ENCODE measurements around the gene TEX35.

TEX35 gene

DNA sequence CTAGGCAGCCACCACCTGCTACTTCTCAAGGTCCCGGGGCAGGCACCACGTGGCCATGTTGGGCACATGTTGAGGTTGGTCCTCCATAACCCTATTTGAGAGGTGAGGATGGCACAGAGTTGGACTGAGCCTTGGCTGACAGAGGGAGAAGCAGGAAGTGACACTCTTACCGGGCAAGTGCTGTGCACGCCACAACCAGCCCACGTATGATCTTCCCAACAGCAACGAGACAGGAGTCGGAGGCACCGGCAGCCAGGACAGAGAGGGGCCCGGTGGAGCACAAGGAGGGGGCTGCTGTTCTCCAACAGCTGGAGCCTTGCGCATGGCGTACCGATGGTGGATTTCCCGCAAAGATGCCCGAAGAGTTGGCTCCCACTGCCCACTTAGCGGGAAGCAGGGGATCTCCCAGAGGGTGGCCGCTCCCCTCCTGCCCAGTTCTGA, 19.6 kb upstream of the TEX35 start:
- in situ Hi-C loops (cut with MboI; ENCODE audit: low sequenced_read_pairs), result no loop called here

DNA sequence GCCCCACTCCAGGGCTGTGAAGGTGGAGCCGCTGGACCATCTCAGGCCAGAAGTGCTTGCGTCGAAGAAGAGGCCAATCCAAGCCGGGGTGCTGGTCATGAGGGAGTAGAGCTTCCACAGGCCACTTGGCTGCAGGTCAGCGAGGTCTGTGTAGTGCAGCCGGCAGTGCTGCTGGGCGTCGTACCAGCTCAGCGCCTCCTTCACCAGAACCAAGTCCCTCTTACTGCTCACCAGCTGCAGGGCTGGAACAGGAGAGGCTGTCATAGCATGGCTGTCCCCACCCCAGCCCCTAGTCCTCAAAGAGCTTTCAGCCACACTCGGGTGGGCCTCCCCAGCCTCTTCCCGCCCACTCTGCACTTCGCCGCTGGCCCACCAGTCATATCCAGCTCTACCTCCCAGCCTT, 18.3 kb upstream of the TEX35 start:
- in situ Hi-C loops (cut with MboI; ENCODE audit: low sequenced_read_pairs), result no loop called here

DNA sequence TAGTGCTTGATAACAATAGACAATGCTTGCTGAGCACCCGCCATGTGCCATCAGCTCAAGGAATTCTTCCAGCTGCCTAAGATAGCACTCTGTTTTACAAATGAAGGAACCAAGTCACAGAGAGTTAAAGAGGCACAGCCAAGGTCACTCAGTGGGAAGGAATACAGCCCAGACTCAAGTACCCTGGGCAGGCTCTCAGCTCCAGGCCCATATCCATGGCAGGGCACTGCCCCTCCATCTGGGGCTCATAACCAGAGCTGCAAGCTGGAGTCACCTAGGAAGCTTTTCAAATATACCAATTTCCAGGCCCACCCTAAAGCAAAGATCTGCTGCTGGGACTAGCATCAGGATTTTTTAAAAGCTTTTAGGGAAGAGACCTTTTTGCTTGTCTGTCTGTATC, 17.8 kb upstream of the TEX35 start:
- in situ Hi-C loops (cut with MboI; ENCODE audit: low sequenced_read_pairs), result no loop called here

DNA sequence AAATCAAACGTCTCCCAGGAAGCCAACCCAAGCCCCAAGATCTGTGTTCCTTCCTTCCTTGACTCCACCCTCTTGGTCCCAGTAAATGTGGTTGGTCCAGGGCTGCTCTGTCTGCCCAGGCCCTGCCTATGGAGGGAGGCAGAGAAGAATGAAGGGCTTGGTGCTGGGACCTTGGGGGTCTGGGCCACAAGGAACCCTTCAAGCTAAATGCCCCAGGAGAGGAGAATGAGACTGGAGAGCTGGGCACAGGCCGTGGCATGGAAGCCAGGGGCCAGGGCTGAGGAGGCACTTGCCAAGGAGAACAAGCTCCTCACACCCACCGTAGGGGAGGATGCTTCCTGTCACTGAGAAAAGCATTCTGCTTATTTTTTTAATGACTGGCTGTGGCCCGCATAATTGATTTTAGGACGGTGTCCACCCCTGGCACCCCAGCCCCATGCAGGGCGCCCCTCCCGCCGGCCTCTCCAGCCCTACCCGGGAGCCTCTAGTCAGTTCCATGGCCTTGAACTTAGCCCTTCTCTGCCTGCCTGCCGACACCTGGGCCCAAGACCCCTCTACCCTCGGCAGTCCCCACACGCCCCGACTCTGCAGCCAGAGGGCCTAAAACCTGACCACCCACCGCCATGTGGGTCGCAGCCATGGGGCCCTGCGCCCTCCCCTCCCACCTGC, 17.0 kb upstream of the TEX35 start:
- in situ Hi-C loops (cut with MboI; ENCODE audit: low sequenced_read_pairs), result no loop called here

DNA sequence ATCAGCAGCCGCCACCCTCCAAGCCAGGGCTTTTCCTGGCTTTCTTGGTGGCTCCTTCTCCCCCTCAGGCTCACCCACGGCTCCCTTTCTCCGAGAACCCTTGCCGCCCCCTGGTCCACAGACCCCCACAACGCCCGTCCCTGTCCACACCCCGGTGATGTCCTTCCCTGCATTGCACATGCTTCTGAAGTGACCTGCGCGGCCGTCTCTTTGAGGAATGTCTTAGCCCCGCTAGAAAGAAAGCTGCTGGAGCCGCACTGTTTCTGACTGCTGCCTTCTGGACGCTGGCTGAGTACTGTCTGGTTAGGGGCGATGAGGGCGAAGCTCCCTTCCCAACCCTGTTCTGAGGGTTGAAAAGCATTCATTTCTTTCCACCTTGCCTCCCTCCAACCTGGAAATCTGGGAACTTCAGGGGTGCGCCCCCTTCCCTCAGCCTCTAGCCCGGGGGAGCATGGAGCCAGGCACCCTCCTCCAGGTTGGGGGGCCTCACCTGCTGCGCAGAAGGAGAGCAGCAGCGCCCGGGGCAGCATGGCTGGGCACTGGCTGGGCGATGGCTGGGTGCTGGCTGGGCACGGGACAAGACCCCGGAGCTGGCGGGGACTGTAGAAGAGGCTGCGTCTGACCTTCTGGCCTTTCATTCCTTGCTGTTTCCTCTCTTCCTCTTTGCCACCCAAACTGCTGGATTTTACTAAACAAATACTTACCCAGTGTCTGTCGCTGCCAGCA, 16.3 kb upstream of the TEX35 start, which contains the start of gene CLEC20A:
Gene CLEC20A, minus strand, starts transcription at position 555 of the 726 bp plus-strand sequence. Its CDS starts 25 bp downstream, at position 530.
- in situ Hi-C loops (cut with MboI; ENCODE audit: low sequenced_read_pairs), result no loop called here

DNA sequence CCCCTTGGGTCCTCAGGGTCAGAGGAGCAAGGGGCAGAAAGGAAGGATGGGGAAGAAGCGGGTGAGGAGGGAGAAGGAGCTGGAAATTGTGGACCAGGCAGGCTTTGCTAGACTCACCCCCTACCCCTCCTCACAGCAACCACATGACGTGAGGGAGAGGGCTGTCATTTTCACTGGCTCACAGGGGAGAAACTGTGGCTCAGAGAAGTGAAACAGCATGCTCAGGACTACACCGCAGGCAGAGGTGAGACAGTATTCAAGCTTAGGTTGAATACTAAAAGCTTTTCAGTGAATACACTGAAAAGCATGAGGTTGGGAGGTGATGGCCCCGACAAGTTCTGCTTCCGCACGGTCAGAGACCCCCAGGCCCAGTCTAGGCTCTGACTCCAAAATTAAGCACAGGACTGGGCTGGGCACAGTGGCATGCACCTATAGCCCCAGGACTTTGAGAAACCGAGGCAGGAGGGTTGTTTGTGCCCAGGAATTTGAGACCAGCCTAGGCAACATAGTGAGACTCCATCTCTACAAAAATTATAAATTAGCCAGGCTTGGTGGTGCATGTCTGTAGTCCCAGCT, 14.9 kb upstream of the TEX35 start:
- in situ Hi-C loops (cut with MboI; ENCODE audit: low sequenced_read_pairs), result no loop called here

DNA sequence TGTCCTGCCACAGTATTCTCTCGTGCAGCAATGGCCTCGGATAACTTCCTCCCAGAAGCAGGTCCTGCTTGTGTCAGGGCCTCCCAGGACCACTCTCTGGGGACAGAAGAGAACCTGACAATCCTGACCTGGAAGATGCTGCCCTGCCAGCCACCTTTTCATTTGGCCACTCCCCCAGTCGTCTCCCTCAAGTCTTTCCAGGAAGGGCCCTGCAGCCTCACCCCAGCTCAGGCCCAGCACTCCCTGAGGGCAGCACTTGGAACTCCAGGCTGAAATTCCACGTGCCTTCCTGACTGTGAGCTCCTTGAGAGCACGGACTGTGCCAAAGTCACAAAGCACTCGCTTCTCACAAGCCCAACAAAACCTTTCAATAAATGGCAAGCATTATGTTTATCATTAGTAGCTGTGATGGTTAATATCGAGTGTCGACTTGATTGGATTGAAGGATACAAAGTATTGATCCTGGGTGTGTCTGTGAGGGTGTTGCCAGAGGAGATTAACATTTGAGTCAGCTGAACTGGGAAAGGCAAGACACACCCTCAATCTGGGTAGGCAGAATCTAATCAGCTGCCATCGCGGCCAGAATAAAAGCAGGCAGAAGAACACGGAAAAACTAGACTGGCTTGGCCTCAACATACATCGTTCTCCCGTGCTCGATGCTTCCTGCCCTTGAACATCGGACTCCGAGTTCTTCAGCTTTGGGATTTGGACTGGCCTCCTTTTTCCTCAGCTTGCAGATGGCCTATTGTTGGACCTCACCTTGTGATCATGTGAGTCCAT, 13.8 kb upstream of the TEX35 start:
- in situ Hi-C loops (cut with MboI; ENCODE audit: low sequenced_read_pairs), result no loop called here

DNA sequence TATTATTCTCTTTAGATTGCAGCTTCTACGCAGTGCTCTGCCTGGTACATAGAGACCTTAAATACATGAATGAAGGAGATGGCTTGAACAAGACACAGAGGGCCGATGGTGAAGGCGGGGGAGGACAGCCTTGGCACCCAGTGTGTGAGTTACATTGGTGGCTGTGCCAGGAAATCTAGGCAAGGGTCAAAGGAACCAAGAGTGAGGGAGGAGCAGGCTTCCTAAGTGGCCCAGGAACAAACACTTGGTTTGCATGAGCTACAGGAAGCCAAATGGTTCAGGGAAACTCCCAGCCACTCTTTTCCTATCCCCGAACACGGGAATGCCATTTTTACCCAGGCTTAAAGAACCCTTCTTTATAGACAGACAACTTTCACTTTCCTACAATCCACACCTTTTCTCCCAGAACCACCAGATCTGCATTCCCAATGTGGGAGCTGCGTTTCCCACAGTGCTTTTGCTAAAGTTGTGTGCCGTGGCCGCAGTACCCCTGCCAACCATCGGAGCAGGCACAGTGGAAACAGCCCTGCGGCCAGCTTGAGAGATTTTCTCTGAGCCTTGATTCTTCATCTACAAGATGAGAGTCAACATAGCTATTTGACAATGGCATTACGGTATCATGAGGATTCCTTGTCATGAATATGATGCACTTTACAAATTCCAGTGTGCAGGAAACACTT, 12.7 kb upstream of the TEX35 start:
- in situ Hi-C loops (cut with MboI; ENCODE audit: low sequenced_read_pairs), result loop anchor here (25.0 kb wide), 1 partner anchor 463 kb away; no protein-coding TSS in a partner anchor

DNA sequence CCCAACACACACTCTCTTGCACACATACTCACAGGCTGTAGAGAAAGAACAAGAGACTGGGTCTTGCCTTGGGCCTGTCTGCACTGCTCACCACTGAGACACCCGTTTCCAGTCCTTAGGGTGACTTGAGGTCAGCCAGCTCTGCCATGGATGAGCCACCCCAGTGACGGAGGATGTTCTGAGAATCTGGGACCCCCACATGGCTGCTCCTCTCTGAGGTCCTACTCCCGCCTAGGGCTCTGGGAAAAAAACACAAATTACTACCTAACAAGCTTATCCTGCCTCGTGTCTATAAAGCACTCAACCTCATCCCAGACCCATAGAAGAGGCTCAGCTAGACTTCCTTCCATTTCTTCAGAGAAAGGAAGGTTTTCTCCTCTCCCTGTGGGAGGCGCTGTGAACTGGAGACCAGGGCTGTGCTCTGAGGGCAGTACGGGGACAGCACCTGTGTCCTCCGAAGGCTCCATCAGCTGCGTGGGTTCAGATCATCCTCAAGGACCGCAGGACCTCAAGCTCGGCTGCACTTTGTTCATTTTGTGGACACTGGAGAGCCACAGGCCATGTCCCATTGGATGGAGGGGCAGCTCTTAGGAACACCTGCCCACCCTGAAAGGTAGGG, 11.9 kb upstream of the TEX35 start:
- in situ Hi-C loops (cut with MboI; ENCODE audit: low sequenced_read_pairs), result loop anchor here (25.0 kb wide), 1 partner anchor 464 kb away; no protein-coding TSS in a partner anchor

DNA sequence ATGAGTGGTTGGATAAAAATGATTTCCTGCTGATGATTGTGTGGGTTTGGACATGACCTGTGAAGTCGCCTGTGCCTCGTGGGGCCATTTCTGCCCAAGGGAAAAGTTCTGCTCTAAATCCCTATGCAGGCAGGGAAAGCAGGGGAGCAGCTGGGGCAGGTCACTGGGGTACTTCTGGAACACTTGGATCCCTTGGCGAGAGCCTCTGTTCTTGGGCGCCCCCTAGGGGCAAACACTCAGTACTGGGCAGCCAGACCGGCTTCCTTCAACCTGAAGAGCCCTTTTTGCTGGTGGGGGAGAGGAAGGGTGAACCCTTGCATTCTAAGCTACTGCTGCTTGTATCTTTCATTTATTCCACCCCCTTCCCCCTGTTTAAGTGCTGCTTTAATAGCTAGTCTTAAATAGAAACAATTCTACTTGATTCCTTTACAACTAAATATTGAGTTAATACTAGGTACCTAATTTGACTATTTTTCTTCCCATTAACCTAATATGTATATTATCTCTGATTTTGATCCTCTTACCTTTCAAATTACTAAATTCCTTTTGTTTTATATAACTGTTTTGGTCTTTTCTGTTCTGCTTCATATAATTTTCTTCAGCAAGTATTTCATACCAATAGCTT, 11.1 kb upstream of the TEX35 start:
- in situ Hi-C loops (cut with MboI; ENCODE audit: low sequenced_read_pairs), result loop anchor here (25.0 kb wide), 1 partner anchor 465 kb away; no protein-coding TSS in a partner anchor

DNA sequence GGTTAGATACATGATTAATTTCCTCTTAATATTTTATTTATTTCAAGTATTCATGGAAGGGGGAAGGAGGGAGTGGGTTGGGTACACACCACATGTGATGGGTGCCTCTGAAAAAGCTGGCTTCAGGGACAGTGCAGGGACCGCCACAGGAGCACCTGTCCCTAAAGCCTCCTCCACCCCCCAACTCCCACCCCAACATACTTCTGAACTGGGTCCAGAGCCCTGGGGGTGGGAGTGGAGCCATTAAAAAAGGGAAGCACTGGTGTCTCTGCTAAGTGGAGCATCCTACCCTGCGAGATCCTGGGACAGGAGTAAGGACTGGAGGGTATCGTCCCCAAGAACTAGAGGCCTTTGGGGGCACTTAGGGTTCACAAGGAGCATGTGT, 10.6 kb upstream of the TEX35 start:
- in situ Hi-C loops (cut with MboI; ENCODE audit: low sequenced_read_pairs), result loop anchor here (25.0 kb wide), 1 partner anchor 465 kb away; no protein-coding TSS in a partner anchor

DNA sequence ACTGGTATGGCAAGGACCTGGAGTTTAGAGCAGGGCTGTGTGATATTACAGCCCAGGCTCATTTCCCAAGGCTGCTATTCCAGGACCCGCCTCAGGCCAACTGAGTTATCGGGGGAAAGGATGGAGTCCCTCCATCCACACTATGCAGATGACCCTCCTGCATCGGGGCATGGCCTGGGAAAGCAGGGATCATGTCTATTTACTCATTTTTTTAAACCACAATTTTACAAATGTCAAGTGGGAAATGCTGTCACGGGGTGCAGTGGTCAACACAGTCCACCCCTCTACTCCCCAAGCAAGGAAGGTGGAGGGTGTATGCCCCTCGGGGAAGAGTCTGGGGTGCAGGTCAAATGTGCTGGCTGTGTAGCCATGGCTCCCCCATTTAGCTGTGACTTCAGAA, 10.1 kb upstream of the TEX35 start:
- in situ Hi-C loops (cut with MboI; ENCODE audit: low sequenced_read_pairs), result loop anchor here (25.0 kb wide), 1 partner anchor 466 kb away; no protein-coding TSS in a partner anchor

DNA sequence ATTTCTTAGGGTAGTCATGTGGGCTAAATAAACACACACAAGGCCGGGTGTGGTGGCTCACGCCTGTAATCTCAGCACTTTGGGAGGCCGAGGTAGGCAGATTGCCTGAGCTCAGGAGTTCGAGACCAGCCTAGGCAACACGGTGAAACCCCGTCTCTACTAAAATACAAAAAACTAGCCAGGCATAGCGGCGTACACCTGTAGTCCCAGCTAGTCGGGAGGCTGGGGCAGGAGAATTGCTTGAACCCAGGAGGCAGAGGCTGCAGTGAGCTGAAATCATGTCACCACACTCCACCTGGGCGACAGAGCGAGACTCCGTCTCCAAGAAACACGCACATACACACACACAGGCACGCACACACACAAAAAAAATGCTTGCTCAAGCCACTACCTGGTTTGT, 9.6 kb upstream of the TEX35 start:
- in situ Hi-C loops (cut with MboI; ENCODE audit: low sequenced_read_pairs), result loop anchor here (25.0 kb wide), 1 partner anchor 466 kb away; no protein-coding TSS in a partner anchor

DNA sequence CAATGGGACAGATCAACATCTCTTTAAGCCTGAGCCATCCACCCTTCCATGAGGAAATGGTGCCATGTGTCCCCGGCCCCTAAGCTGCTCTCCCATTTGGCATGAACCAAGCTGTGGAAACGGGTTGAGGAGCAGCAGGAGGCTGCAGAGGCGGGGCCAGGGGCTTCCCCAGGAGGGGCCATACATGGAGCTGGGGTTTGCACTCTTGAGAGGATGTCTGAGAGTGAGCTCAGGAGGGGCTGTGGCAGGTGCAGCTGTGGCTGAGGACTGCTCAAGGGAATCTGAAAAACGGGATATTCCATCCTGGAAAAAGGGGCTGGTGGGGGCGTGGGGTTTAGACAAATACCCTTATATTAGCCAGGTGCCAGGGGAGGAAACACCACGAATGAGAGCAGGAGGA, 9.1 kb upstream of the TEX35 start:
- in situ Hi-C loops (cut with MboI; ENCODE audit: low sequenced_read_pairs), result loop anchor here (25.0 kb wide), 1 partner anchor 467 kb away; no protein-coding TSS in a partner anchor

DNA sequence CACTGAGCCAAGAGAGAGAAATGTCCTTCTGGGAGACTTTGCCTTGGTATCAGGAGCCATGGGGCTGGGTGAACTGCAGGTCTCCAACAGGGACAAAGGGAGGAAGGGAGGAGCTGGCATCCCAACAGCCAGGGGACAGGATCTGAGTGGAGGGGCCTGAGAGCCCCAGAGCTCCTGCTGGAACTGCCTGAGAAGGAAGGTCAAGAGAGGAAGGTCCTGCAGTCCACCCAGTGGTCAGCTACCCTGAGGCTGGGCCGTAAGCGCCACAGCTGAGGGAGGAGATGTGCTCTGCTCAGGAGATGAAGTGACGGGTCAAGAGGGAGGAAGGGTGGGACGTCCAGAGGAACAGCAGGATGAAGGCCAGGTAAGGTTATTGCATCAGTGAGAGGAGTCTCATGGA, 8.6 kb upstream of the TEX35 start:
- in situ Hi-C loops (cut with MboI; ENCODE audit: low sequenced_read_pairs), result loop anchor here (25.0 kb wide), 1 partner anchor 467 kb away; no protein-coding TSS in a partner anchor

DNA sequence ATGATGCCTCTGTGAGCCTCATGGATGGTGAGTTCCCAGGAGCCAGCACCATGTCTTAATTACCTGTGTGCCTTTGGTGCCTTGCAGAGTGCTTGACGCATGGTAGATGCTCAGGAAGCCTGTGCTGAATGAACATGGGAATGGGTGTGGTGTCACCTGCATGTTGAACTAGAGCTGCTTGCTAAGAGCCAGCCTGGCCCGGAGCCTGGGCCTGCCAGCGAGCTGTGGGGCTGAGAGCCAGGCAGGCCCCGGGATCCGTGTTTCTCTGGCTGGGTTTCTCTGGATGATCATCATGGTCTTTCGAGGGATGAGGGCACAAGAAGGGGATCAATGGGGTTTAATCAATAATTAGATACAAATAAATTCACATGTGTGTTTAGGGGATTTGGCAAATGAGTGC, 6.7 kb upstream of the TEX35 start:
- in situ Hi-C loops (cut with MboI; ENCODE audit: low sequenced_read_pairs), result loop anchor here (25.0 kb wide), 1 partner anchor 469 kb away; no protein-coding TSS in a partner anchor

DNA sequence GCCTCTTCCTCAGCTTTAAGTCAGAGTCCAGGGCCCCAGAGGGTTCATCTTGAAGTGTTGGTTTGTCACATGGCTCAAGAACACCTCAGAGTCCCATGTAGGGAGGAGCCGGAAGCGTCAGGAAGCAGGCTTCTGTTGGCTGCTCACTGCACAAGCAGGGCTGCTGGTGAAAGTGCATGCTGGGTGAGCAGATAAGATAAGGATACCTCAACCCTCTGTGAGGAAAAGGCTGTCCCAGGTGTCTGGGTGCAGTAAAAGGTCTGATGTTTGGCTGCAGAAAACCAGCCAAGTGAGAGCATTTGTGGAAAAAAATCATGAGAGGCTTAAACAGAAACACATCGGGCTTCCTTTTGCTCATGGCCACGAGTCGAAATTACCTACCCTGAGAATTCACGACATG, 6.2 kb upstream of the TEX35 start:
- in situ Hi-C loops (cut with MboI; ENCODE audit: low sequenced_read_pairs), result loop anchor here (25.0 kb wide), 1 partner anchor 469 kb away; no protein-coding TSS in a partner anchor

DNA sequence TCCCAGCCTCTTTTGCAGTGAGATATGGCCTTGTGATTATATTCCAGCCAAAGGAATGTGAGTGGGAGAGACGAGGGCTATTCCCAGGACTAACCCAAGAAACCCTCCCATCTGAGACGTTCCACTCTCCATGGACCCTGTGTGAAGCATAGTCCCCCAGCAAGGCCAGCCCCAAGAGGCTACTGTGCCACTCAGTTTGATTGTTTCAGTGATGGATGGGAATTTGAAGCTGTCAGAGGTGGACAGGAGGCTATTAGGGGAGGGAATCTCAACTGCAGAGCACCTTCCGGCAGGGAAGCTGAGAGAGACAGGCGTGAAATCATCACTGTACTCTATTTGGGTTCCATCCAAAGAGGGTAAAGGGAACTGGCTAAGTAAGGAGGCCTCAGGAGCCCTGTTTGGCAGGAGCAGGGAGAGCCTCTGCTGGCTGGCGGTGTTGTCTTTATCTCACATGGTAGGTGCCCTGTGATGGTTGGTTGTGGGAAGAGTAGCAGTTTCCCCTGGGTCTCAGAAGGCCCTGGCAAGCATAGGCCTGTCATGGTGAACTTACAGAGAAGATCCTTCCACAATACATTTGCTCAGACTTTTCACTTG, 3.4 kb upstream of the TEX35 start:
- in situ Hi-C loops (cut with MboI; ENCODE audit: low sequenced_read_pairs), result loop anchor here (25.0 kb wide), 1 partner anchor 472 kb away; no protein-coding TSS in a partner anchor

DNA sequence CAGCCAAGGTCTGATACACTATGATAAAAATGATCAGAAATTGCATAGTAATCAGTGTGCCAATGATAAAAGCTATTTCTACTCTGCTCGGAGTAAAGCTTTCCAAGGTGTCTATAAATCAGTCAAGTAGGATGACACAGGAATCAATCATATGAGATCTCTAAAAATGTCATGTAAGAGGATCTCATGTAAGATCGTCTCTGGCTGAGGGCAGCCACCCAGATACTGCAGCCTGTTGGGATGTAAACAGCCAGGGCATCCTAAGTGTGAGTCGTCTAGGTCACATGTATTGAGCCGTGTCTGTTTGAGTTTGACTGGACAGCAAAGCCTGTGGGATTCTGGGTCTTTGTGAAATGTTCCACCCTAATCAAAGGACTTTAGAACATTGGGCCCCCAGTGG, 2.8 kb upstream of the TEX35 start:
- in situ Hi-C loops (cut with MboI; ENCODE audit: low sequenced_read_pairs), result loop anchor here (25.0 kb wide), 1 partner anchor 473 kb away; no protein-coding TSS in a partner anchor
